ENCODE data around the gene TEX52.
"Not testable (repeated sequence)": the region's sequence is repeated elsewhere in the genome, so short reads cannot be mapped to it uniquely, and the experiment has no call there.

TEX52 gene

GRCh38 chr12:2864198-2864597 lies 7.4 kb upstream of the TEX52 start:
- DNase-seq (ENCODE audit: low read depth) = no peak

GRCh38 chr12:2863402-2863801 lies 6.6 kb upstream of the TEX52 start:
- not testable (repeated sequence) for DNase-seq (ENCODE audit: low read depth)

GRCh38 chr12:2862876-2863275 lies 6.0 kb upstream of the TEX52 start:
- DNase-seq (ENCODE audit: low read depth) = no peak

GRCh38 chr12:2860170-2860569 lies 3.3 kb upstream of the TEX52 start:
- no peak for DNase-seq (ENCODE audit: low read depth)

GRCh38 chr12:2858944-2859421 lies 2.1 kb upstream of the TEX52 start:
- DNase-seq (ENCODE audit: low read depth) = no peak

- DNase-seq (ENCODE audit: low read depth) = no peak
These were observed 1.5 kb upstream of the TEX52 start for GRCh38 chr12:2858334-2858733.

- no peak for DNase-seq (ENCODE audit: low read depth)
These were observed 737 bp upstream of the TEX52 start for GRCh38 chr12:2857576-2857975.

GRCh38 chr12:2856051-2856450 lies 788 bp downstream of the TEX52 start:
- DNase-seq (ENCODE audit: low read depth) = peak; percentile 20

GRCh38 chr12:2855546-2855945 lies 1.3 kb downstream of the TEX52 start:
- DNase-seq (ENCODE audit: low read depth) = no peak

- no peak for DNase-seq (ENCODE audit: low read depth)
These were observed 2.0 kb downstream of the TEX52 start for GRCh38 chr12:2854669-2855453.

GRCh38 chr12:2853626-2854025 lies 3.2 kb downstream of the TEX52 start:
- peak; percentile 85 for DNase-seq (ENCODE audit: low read depth)

- DNase-seq (ENCODE audit: low read depth) = peak; percentile 19
These were observed 4.9 kb downstream of the TEX52 start for GRCh38 chr12:2851931-2852330.

GRCh38 chr12:2845280-2845679 lies 11.6 kb downstream of the TEX52 start:
- DNase-seq (ENCODE audit: low read depth) = peak; percentile 76

- DNase-seq (ENCODE audit: low read depth) = peak; percentile 56
These were observed 12.1 kb downstream of the TEX52 start for GRCh38 chr12:2844786-2845185.

- no peak for DNase-seq (ENCODE audit: low read depth)
These were observed 13.9 kb downstream of the TEX52 start for GRCh38 chr12:2842948-2843347.

GRCh38 chr12:2841056-2841650 lies 15.7 kb downstream of the TEX52 start:
- DNase-seq (ENCODE audit: low read depth) = no peak

- no peak for DNase-seq (ENCODE audit: low read depth)
These were observed 20.3 kb downstream of the TEX52 start for GRCh38 chr12:2836574-2836973.

GRCh38 chr12:2835691-2836403 lies 21.0 kb downstream of the TEX52 start:
- DNase-seq (ENCODE audit: low read depth) = no peak

- peak; percentile 35 for DNase-seq (ENCODE audit: low read depth)
These were observed 22.0 kb downstream of the TEX52 start, which contains the start of gene NRIP2 for GRCh38 chr12:2834581-2835491. Gene NRIP2 (minus strand): TSS chr12:2835035. CDS start chr12:2834983, 52 bp downstream.

GRCh38 chr12:2833810-2834209 lies 23.0 kb downstream of the TEX52 start:
- DNase-seq (ENCODE audit: low read depth) = no peak

GRCh38 chr12:2833327-2833726 lies 23.5 kb downstream of the TEX52 start:
- no peak for DNase-seq (ENCODE audit: low read depth)

Data from EH (cell line).